ES-I3 (cell line): ENCODE measurements around the gene TBX20.

Experiments
- H3K36me3 ChIP-seq: 2 replicates; pipeline ENCODE4 v1.6.1; 2013; ENCODE audit warnings: mild to moderate bottlenecking, low read length, control low read depth, moderate library complexity; ENCODE audit not compliant: insufficient read depth
- H3K4me1 ChIP-seq: 2 replicates; pipeline ENCODE4 v1.6.1; 2013; ENCODE audit warnings: mild to moderate bottlenecking, control low read depth, low read length; ENCODE audit not compliant: insufficient read depth
- H3K9ac ChIP-seq: 2 replicates; pipeline ENCODE4 v1.6.1; 2013; ENCODE audit warnings: low read depth, mild to moderate bottlenecking, low read length, moderate library complexity
- H3K9me3 ChIP-seq: 2 replicates; pipeline ENCODE4 v1.6.1; 2013; ENCODE audit warnings: mild to moderate bottlenecking, low read length, moderate library complexity; ENCODE audit not compliant: control insufficient read depth, insufficient read depth

Gene TBX20, protein sequence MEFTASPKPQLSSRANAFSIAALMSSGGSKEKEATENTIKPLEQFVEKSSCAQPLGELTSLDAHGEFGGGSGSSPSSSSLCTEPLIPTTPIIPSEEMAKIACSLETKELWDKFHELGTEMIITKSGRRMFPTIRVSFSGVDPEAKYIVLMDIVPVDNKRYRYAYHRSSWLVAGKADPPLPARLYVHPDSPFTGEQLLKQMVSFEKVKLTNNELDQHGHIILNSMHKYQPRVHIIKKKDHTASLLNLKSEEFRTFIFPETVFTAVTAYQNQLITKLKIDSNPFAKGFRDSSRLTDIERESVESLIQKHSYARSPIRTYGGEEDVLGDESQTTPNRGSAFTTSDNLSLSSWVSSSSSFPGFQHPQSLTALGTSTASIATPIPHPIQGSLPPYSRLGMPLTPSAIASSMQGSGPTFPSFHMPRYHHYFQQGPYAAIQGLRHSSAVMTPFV

GRCh38 chr7:35253710-35254495 lies at the start of gene TBX20:
TBX20 (minus strand) TSS chr7:35254100; CDS start chr7:35253620, 480 bp downstream.
- no peaks in the 10 kb centered on the region for H3K36me3 ChIP-seq
- H3K9ac ChIP-seq, result peak within 1 kb of the TSS; percentile 67; the same call in 1 of the 2 replicates
- H3K9me3 ChIP-seq, result no peaks in the 10 kb centered on the region
- peaks cover 12% of the 10 kb centered on the region; the same call in 1 of the 2 replicates for H3K4me1 ChIP-seq

GRCh38 chr7:35289376-35289775 lies 35.5 kb upstream of the TBX20 start:
- Histone ChIP-seq H3K4me1 (no peaks in the 10 kb centered on the region), H3K9ac (no peak overlapping the region), H3K9me3 (no peaks in the 10 kb centered on the region), H3K36me3 (no peaks in the 10 kb centered on the region)

DNA sequence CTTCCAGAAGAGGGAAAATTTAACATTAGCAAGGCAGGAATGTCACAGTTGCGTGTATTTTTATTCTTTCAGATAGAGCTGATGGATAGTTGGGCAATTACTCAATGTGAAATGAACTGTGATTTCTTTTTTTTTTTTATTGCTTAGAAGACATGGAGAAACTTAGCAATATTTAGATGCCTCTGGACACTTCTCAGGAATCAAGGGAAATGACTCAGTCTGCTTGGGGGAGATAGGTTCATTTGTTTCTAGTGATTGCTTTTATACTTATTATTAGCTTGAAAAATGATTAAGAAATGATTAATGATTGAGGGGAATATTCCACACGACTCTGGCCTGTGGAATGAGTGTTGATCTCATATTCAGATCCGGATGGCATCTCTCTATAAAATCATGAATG lies 33.1 kb upstream of the TBX20 start:
- no peaks in the 10 kb centered on the region for H3K36me3 ChIP-seq
- H3K9me3 ChIP-seq, result no peaks in the 10 kb centered on the region
- no peaks in the 10 kb centered on the region for H3K4me1 ChIP-seq
- no peak overlapping the region for H3K9ac ChIP-seq

GRCh38 chr7:35286422-35286821 lies 32.5 kb upstream of the TBX20 start:
- H3K36me3 ChIP-seq, result no peaks in the 10 kb centered on the region
- no peaks in the 10 kb centered on the region for H3K9me3 ChIP-seq
- H3K9ac ChIP-seq, result no peak overlapping the region

DNA sequence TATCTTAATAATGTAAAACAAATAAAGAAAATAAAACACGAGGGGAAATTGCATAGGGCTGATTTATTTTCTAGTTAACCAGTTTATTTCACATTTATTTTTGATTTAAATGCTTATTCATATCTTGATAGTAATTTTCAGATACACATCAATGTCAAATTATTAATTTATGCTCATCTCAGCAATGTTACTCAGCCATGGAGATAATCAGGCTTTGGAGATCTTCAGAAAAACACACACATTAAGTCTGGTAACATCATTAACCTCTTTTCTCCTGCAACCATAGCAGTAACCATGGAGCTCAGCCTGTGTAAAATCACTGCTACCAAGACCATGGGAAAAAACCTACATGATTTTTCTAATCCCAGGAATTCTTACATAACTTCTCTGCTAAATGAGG lies 31.9 kb upstream of the TBX20 start:
- H3K36me3 ChIP-seq, result no peaks in the 10 kb centered on the region
- H3K9me3 ChIP-seq, result no peaks in the 10 kb centered on the region
- peaks cover 6% of the 10 kb centered on the region; the same call in 1 of the 2 replicates for H3K4me1 ChIP-seq
- no peak overlapping the region for H3K9ac ChIP-seq

More at GRCh38 chr7:35286422-35286821, 32.5 kb upstream of the TBX20 start:
- no peaks in the 10 kb centered on the region for H3K4me1 ChIP-seq

- no peaks in the 10 kb centered on the region for H3K9me3 ChIP-seq
- H3K4me1 ChIP-seq, result peaks cover 7% of the 10 kb centered on the region; the same call in 1 of the 2 replicates
- H3K9ac ChIP-seq, result no peak overlapping the region
- no peaks in the 10 kb centered on the region for H3K36me3 ChIP-seq
Measured at GRCh38 chr7:35280902-35281301, 27.0 kb upstream of the TBX20 start.

- H3K9me3 ChIP-seq, result no peaks in the 10 kb centered on the region
- H3K36me3 ChIP-seq, result no peaks in the 10 kb centered on the region
- H3K4me1 ChIP-seq, result peaks cover 7% of the 10 kb centered on the region; the same call in 1 of the 2 replicates
- H3K9ac ChIP-seq, result no peak overlapping the region
Measured at GRCh38 chr7:35277359-35277758, 23.5 kb upstream of the TBX20 start.

DNA sequence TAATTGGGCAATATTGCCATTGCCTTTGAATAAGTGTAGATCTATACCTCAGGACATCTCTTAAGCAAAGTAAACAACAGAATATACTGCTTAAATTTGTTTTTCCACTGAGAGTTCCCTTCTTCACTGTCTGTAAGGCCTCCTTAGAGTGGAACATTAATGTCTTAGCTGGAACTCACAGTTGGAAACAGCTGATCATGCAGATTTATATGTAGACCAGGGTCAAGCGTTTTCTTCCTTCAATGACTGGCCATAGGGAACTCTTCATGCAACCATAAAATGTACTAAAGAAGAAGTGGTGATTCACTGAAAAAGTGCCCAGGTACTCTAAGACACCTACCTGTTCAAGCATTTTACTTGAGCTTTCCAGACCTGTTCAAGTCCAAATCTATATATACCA lies 18.3 kb upstream of the TBX20 start:
- Histone ChIP-seq H3K9me3 (no peaks in the 10 kb centered on the region), H3K4me1 (no peaks in the 10 kb centered on the region), H3K9ac (no peak overlapping the region), H3K36me3 (no peaks in the 10 kb centered on the region)

DNA sequence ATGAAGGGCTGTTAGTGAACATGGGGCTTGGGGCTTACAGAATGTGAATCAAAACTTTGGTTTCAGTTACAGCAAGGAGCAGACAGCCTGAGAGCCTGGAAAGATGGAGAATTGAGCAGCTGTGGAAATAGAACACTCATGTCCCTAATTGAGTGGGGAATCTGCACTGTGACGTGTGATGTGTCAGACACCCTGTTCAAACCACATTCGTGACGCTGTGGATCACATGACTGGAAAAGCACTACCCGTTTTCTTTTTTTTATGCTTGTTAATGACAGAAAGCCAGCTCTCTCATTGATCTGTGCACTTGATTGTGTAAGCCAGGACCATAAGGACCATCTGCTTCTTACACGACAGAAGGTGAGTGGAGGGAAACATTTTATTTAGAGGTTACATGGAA lies 15.1 kb upstream of the TBX20 start:
- Histone ChIP-seq H3K9me3 (no peaks in the 10 kb centered on the region), H3K9ac (no peak overlapping the region)

DNA sequence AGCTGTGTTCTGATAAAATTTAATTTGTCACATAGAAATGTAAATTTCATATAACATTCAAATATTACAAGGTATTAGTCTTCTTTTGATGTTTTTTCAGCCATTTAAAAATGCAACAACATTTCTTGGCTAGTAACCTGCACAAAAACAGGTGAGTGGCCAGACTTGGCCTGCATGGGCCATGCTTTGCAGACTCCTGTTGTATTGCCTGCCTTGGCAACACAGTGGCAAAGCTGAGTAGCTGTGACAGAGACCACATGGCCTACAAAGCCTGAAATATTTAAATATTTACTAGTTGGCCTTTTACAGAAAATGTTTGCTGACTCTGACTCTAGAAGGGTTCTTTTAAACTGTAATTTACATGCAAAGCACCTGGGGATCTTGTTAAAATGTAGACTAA lies 13.5 kb upstream of the TBX20 start:
- no peaks in the 10 kb centered on the region for H3K36me3 ChIP-seq
- no peaks in the 10 kb centered on the region for H3K9me3 ChIP-seq
- no peak overlapping the region for H3K9ac ChIP-seq
- no peaks in the 10 kb centered on the region for H3K4me1 ChIP-seq

More for the DNA sequence above, 15.1 kb upstream of the TBX20 start:
- H3K36me3 ChIP-seq, result no peaks in the 10 kb centered on the region
- H3K4me1 ChIP-seq, result no peaks in the 10 kb centered on the region

GRCh38 chr7:35263396-35263795 lies 9.5 kb upstream of the TBX20 start:
- no peak overlapping the region for H3K9ac ChIP-seq
- H3K9me3 ChIP-seq, result no peaks in the 10 kb centered on the region
- no peaks in the 10 kb centered on the region for H3K36me3 ChIP-seq
- peaks cover 9% of the 10 kb centered on the region for H3K4me1 ChIP-seq

GRCh38 chr7:35261476-35262285 lies 7.8 kb upstream of the TBX20 start:
- no peaks in the 10 kb centered on the region for H3K36me3 ChIP-seq
- H3K4me1 ChIP-seq, result peaks cover 9% of the 10 kb centered on the region
- H3K9ac ChIP-seq, result peak overlapping the region; percentile 44; the same call in 1 of the 2 replicates
- H3K9me3 ChIP-seq, result no peaks in the 10 kb centered on the region

GRCh38 chr7:35261041-35261440 lies 7.1 kb upstream of the TBX20 start:
- Histone ChIP-seq H3K36me3 (no peaks in the 10 kb centered on the region), H3K9ac (peak overlapping the region; percentile 44; the same call in 1 of the 2 replicates), H3K9me3 (no peaks in the 10 kb centered on the region), H3K4me1 (peaks cover 12% of the 10 kb centered on the region)

DNA sequence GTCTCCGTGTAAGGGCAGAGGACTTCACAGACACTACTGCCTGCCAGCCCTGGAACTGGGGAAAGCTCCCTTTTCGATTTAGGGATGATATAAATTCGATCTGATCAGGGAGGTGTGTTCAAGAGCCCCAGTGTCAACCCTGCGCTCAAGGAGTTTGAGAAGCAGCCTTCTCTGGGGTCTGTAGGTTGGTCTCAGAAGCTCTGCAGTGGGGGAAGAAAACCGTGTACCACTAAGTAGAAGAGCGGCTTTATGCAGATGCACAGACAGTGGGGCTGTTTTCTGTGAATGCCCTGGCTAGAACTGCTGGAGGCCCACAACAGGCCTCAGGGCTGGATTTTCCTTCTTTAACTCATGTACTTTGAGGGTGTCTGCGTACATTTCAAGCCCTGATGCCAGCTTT lies 6.3 kb upstream of the TBX20 start:
- Histone ChIP-seq H3K9ac (no peak overlapping the region; the same call in 1 of the 2 replicates), H3K9me3 (no peaks in the 10 kb centered on the region), H3K4me1 (peaks cover 17% of the 10 kb centered on the region), H3K36me3 (no peaks in the 10 kb centered on the region)
